HG03103 (cell line): Measurements from ENCODE around the gene ITGA1.

ENCODE experiments used
- ATAC-seq: cut with Tn5 transposase; IDR thresholded peaks from one replicate; pipeline ENCODE4 v1.9.1; 2021; ENCODE audit warnings: low read depth; ENCODE audit not compliant: unreplicated experiment

ITGA1 gene

DNA sequence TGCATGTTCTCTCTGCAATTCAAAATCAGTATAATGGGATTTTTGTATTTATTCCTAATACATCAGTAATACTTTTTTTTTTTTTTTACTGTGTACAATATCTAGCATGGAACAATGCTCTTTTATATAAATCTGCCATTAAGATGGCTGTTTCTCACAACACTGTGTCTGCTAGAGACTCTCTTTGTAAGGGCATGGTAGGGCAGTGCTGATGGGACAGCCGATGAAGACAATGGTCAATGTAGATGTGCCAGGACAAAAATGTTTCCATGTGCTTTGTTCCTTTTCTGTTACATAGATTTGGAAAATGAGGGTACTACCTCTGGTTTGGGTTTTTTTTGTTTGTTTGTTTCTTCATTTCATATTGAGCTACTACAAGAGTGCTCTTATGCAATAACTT lies 106.1 kb downstream of the ITGA1 start:
- no peak for ATAC-seq

DNA sequence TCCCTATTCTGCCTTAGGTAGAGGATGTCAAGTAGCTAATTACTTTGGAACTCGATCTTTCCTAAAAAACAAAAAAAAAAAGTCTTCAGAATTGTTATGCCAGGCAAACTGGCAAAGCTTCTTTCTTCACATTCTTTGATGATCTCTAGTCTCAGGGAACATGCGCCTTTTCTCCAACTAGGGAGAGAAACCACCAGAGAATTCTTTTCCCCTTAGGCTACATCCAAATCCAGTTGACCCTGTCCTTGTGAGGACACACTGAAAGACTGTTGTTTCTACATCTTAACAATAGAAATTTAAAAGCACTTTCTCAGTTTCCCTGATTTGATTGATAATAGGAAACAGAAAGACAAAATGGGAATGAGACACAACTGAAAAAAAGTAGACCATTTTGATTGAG lies 106.7 kb downstream of the ITGA1 start:
- ATAC-seq = no peak

DNA sequence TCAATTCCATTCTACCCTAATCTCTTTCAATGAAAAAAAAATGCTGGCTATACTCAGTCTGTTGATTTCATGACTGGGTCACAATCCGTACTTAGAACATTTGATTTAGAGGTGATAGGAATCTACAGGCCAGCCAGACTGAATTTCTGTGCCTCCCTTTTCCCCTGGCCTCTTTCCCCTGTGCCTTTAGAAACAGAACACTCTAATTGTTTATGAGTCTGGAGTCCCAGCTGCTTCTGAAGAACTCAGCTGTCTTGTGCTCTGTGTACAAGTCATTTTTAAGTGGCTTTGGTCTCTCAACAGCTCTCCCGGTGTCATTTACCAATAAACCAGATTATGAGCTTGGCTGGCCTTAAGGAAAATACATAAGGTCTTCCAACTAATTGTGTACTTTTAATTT lies 107.4 kb downstream of the ITGA1 start:
- ATAC-seq = no peak

DNA sequence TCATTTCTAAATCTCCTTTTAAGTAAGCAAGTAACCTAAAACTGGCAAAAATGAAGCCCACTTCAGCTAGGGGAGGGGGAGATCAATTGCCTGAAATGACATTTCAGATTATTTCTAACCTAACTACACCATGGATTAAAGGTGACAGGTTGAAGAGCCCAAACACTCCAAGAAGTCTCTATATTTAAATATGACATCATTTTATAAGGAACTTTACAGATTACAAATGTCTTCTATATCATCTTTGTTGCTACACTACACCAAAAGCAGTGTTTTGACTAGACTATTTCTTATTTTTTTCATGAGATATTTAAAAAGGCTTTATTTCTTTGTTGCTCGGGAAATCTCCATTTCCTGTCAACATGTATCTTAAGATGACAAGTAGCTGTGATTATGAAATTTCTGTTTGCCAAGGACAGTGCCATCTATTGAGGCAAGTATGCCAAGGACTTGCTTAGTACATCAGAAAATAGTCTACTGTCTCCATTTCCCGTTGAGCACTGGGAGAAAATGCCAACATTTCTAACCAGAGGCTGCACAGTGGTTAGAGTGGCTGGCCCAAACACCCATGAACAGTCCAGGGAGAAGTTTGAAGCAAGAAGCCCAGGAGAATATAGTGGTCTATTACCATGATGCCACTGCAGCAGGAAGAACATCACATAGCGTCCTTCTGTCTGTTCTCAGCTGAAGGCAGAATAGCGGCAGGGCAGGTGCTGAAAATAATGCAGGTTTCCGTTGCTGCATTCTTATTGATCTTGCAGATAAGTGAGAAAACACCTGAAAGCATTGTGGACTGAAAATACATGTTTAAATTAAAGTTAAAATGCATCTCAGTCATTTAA lies 108.1 kb downstream of the ITGA1 start:
- ATAC-seq = no peak

DNA sequence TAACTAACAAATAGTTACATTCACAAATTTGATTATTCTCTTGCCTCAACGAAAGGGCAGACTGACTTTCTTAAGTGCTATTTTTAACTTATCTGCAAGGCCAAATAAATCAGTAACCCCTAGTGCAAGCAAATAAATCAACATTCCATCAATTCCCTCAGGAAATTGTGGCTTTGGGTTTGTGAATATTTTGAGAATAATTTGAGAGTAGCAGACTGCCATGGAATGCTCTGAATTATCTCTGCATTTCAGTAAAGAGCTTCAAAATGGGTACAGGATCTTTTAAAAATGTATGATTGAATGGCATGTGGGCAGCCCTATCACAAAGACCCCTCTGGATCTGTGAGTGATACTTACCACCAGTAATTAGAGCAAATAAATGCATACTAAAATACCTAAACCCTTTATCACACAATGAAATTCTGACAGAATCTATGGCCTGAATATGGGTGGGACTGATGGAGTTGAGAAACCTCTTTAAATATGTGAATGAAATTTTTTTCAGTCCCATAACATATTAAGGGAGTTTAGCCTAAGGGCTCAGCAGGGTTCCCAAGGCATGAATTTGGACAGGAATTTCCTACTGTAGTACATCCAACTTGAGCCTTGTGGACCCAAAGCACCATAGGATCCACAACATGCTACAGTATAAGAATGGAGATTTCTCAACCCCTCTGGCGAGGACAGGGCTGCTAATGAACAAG lies 109.0 kb downstream of the ITGA1 start:
- ATAC-seq = no peak

DNA sequence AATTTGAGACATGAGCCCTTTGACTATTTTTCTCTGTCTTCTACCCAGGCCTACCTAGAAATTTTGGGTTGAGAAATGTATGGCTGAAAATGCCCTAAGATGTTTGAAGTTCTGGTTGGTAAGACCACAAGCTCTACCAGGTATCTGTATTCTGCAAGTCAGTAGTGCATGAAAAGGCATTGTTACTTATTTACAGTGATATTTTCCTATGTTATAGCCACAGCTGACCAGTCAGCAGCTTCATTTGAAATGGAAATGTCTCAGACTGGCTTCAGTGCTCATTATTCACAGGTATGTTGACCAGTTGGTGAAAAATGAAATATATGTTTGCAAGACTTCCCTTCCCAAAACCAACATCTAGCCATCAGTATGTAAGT lies 109.5 kb downstream of the ITGA1 start:
- no peak for ATAC-seq

DNA sequence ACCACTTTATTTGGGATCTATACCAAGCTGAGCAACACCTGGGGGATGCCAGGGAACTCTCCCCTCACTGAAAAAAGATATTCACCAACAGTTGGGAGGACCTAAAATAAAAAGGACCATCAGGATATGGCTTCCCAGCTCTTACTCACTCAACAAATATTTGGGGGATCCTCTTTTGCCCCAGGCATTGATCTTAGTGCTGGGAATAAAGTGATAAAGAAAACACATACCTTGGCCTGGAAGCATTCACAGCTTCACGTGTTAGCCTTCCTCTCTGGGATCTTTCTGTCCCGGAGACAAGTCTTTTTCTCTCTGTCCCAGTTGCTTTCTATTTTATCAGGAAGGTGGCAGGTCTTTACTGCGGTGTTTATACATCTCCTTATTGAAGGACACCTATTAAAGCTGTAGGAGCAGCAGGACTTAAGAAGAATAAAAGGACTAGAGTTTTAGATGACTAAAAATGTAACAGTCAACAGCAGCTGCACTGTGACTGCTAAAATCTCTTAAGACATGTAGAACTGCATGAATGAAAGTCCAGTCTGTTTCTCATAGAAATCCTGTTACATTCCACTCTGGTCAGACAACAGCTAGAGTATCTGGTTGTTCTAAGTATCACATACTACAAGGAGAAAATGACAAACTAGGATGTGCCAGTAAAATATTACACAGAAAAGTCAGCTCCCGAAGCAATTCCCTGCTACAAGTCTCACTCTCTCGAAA lies 111.4 kb downstream of the ITGA1 start:
- no peak for ATAC-seq

DNA sequence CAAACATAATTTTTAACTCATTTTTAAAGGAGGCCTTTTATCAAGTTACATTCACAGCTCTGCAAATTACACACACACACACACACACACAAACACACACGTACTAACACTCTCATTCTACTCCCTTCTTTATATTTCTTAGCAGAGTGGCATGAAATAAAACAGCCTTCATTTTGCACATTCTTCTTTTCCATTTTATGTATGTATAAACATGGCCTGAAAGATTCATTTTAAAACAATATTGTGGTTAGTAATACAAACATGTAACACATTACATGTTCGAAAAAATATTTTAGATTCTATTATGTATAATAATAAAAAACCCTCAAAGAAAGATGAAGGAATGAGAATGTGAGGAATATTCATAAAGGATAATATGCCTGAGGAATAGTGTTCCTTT lies 115.4 kb downstream of the ITGA1 start:
- ATAC-seq = no peak

DNA sequence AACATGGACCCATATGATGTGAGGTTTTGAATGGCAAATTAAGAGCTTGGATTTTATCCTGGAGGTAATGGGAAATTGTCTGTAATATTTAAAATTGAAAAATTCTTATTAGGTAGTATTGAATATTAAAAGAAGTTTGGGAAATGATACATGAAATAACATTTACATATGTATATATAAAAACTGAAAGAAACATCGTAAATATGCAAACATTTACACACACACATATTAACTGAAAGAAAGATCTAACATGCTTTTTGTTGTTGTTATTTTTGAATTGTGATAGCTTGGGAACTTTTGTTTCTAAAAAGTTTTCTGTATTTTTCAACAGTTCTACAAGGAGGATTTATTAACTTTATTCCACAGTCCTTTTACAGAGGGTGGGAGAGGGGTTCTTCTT lies 118.6 kb downstream of the ITGA1 start:
- no peak for ATAC-seq

DNA sequence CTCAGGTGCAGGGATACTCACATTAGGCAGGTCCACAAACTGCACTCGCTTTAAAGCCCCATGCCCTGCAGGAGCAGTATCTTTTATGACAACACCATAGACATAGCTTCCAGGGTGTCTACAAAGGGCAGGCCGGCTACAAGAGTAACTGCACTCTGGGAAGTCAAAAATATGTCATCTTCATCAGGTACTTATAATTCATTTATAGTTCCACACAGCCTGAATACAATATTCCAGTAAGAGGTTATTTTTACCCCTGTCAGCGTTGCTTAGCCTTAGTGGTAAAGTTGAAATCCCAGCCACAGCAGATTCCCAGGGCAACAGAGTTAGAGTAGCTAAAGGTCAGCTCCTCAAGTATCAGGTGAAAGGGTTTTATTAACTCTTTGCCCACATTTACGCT lies 119.1 kb downstream of the ITGA1 start:
- ATAC-seq = no peak

DNA sequence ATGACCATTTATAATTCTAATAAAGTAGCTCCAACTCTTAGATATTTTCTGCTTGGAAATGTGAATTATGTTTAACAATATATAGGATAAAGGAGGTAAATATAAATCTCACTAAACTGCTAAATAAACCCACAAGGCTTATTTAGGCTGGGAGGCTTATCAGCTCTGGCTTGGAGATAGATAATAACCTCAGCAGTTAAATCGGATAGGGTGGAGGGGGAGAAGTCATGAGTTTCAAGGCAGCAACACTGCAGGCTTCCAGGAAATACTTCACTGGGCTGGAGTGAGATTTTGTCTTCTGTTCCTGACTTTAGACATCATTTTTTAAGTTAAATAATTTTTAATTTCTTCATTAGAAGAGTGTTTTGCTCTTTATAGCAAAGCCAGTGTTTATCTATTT lies 121.5 kb downstream of the ITGA1 start:
- no peak for ATAC-seq

DNA sequence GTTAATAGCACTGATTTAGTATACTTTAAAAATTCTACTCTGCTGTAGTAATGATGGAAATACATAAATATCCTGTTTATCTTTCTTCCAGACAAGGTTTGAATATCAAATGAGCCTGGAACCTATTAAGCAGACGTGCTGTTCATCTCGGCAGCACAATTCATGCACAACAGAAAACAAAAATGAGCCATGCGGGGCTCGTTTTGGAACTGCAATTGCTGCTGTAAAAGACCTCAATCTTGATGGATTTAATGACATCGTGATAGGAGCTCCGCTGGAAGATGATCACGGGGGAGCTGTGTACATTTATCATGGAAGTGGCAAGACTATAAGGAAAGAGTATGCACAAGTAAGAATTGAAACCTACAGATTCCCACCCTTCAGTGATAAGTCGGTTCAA lies 122.4 kb downstream of the ITGA1 start:
- no peak for ATAC-seq

DNA sequence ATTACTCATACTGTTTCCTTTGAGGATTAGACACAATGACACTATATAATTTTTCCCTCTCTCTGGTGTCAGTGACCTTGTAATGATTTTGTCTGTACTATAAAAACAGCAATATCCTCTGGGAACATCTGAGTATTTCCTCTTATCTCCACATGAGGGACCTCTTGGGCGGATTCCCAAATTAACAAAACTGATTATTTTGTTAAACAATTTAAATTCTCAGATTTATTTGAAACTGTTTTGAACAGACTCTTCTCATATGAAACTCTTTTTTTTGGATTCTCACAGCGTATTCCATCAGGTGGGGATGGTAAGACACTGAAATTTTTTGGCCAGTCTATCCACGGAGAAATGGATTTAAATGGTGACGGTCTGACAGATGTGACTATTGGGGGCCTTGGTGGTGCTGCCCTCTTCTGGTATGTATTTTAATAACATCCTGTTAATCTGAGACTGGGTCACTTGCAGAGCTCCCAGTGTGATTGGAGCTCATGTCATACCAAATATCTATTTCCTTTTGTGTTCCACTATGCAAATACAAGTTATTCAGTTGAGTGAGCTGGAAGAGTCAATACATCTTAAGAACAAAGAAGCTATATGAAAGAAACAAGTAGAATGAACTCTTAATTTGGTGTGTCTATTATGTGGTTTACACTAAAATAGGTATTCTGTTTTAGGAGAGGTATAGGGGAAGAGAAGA lies 127.6 kb downstream of the ITGA1 start:
- peak; percentile 99 for ATAC-seq

DNA sequence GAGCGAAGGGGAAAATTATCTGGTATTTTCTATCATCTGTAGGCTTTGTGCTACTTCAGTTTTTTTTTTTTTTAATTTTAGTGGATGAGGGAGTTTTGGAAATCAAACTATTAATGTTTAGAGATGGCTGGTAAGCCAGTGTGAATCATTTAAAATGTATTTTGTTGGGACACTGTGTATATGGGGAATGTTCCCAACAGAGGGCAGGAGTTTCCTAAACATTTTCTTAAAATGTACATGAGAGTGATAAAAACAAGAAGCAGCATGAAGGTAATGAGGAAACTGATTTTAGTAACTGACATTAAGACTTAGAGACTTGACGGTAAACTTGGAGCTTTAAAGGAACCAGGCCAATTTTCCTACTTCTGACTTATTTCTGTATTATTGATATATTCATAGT lies 133.2 kb downstream of the ITGA1 start:
- no peak for ATAC-seq

DNA sequence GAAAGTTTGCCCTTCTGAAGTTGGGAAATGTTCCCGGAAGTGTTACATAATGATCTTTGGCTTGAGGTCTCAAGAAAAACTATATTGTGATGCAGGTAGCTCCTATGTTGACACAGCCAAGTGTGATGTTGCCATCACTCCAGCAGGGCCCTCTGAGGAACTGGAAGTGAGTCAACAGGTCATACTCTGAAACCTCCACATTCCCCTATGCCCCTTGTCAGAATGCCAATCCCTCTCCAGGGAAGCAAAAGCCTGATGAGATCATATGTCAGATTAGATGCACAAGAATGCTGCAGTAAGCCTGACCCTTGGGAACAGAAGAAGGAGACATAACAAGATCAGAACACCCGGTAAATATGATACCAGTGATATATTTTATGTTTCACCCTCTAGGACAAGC lies 134.7 kb downstream of the ITGA1 start:
- no peak for ATAC-seq

DNA sequence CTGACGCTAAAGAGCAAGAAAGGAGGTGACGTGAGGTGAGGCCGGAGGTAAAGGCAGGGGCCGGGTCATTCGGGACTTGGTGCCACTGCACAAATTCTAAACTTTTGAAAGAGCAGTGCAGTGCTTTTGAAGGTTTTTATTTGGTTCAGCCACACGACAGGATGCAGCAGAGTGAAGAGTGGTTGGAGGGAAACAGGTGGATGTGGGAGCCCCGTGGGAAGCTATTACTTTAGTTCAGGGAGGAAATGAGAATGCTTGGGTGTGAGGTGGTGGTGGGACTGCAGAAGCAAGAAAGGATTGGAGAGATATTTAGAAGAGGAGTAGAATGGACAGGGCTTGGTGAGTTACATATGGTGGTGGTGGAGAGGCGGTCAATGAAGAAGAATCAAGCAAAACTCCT lies 136.7 kb downstream of the ITGA1 start:
- no peak for ATAC-seq

DNA sequence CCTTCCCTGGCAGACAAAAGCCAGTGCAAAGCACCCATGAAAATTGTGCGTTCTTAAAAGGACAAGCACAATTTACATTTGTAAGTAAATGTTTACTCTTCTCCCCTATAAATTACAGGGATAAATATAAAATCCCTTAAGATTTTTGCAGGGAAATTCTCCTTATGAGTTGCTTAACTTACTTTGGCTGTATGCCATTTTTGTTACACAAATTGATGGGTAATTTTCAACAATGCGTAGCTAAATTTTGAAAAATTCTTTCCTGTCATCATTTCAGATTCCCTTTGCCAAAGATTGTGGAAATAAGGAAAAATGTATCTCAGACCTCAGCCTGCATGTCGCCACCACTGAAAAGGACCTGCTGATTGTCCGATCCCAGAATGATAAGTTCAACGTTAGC lies 137.3 kb downstream of the ITGA1 start:
- no peak for ATAC-seq

DNA sequence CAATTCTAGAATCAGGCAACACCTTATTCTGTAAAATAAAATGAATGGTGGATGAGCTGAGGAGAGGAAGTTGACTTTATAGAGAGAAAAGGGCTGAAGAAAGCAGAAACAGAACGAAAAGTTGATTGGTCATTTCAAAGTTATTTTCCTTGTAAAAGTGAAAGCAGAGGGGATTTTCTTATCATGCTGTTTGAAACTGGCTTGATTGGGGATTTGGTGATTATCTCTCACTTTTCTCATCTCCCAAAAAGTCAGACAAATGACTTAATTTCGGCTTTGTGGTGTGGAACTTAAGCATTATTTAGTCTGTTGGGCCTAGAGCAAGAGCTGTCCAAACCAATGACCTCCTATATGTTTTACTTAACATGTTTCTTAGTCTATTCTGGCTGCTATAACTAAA lies 141.0 kb downstream of the ITGA1 start:
- no peak for ATAC-seq

DNA sequence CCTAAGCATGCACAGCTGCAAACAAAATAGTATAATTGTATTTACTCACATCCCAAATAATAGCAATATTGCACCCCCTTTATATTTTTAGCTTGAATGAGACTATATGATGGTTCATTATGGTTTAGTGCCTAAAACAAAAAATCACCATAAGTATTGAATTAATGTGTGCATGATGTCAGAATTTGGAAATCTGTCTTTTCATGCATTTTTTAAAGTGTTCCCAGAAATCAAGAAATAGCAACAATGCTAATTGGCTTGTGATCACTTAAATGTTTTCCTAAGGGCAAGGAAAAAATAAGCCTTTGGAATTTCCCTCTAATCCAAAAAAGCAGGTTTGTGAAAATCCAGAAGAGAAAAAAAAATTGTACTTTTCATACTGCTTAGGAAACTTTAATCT lies 150.5 kb downstream of the ITGA1 start:
- no peak for ATAC-seq

DNA sequence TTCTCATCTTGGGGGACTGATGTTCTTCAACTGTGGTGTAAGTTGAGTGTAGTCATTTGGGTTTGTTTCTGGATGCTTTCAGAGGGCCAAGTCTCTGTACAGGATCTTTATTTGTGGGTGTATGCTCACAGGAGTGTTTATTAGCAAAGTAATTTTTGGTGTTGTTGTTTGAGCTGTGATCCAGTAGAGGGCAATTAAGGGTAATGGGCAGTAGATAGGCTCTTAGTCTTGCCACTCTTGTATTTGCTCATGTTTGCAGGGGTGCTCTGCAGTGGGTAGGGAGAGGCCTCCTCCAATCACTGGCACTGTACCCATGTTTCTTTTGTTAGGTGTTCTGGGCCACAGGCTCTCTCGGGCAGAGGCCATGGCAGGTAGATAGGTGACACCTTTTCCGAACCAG lies 155.6 kb downstream of the ITGA1 start:
- ATAC-seq = no peak

DNA sequence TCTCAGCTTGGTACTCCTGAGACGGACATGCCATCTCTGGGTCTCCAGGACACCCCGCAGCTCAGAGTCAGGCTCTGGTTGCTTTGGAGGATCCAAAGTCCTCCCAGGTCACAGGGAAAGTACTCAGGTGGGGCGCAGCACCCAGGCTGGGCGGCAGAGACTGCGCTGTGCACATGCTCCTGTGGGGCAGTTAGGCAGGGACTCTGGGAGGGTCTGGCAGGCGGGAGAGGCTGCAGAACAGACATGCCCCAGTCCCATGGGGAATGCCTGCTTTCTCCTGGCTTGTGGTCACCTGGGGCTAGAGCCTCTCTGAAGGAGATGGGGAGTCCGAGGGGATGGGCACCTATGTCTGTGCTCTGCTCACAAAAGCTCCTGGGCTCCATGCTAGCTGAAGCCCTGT lies 156.1 kb downstream of the ITGA1 start:
- ATAC-seq = no peak
